Upper lobe of left lung (tissue), 6 donors: ENCODE results near the gene GRID2IP. TPM values are rescaled to one million over a fixed set of nuclear protein-coding genes. Genes with fewer than 3 reads are reported as not detected.

Experiments
- ATAC-seq, 2 donors: fragments of 200-7000 bp; cut with Tn5 transposase; one replicate each; pipeline ENCODE4 v1.9.1; 2022; ENCODE audit warnings: mild to moderate bottlenecking in 2 of 2, moderate library complexity in 2 of 2; ENCODE audit not compliant: low FRiP score in 2 of 2
- DNase-seq, 2 donors: peaks; one replicate each; pipeline ENCODE4 v3.0.0-alpha.2; 2019 to 2020
- H3K27ac ChIP-seq, 4 donors: fragments of 200-600 bp; sonication (generic); one replicate each; pipeline ENCODE4 v1.5.1; 2016 to 2019
- H3K27me3 ChIP-seq, 4 donors: fragments of 200-600 bp; sonication (generic); one replicate each; pipeline ENCODE4 v1.5.1; 2017 to 2019
- H3K36me3 ChIP-seq, 4 donors: fragments of 200-600 bp; sonication (generic); one replicate each; pipeline ENCODE4 v1.5.1; 2016 to 2019
- H3K4me1 ChIP-seq, 4 donors: fragments of 200-600 bp; sonication (generic); one replicate each; pipeline ENCODE4 v1.5.1; 2018 to 2019
- H3K4me3 ChIP-seq, 4 donors: fragments of 200-600 bp; sonication (generic); one replicate each; pipeline ENCODE4 v1.5.1; 2017 to 2019; ENCODE audit warnings: mild to moderate bottlenecking in 2 of 4, moderate library complexity in 1 of 4
- H3K9me3 ChIP-seq, 4 donors: fragments of 200-600 bp; sonication (generic); one replicate each; pipeline ENCODE4 v1.5.1; 2018 to 2019
- CTCF ChIP-seq, 6 experiments: fragments of 450-650 bp in 4 of 6; fragments of 200-600 bp in 2 of 6; sonication (generic) in 2 of 6; IDR thresholded peaks; one replicate each; pipeline ENCODE4 v1.5.1; 2016 to 2019; ENCODE audit warnings: antibody characterized with exemption in 6 of 6
- EP300 ChIP-seq, 4 donors: sonication (generic); formaldehyde crosslinking; IDR thresholded peaks; one replicate each; pipeline ENCODE4 v1.5.1; 2017; ENCODE audit warnings: antibody characterized with exemption in 4 of 4, control low read depth in 2 of 4
- POLR2A ChIP-seq, 4 donors: fragments of 450-650 bp; IDR thresholded peaks; one replicate each; pipeline ENCODE4 v1.5.1; 2016 to 2017; ENCODE audit warnings: antibody characterized with exemption in 4 of 4, mild to moderate bottlenecking in 2 of 4
- POLR2AphosphoS5 ChIP-seq, 2 donors: sonication (generic); formaldehyde crosslinking; IDR thresholded peaks; one replicate each; pipeline ENCODE4 v1.5.1; 2017; ENCODE audit warnings: antibody characterized with exemption in 2 of 2
- WGBS, 2 donors: methylation state at CpG; one replicate each; pipeline ENCODE4 v1.1.5; 2017 to 2018; 5-methylcytosine and 5-hydroxymethylcytosine counted together
- total RNA-seq, 6 donors: library from RNA; depleted of rRNA in 4 of 6; stranded (reverse); fragments of >200 nt in 4 of 6; gene quantifications; one replicate each; pipeline versions ENCODE4 v1.1.0 to v1.2.1, GENCODE V29; 2016 to 2021
- donor health status: DM: no; HTN: no; CAD: no; lungs with moderate emphysema.
- donor health status: DM: no; HTN: yes; CAD: no; lungs with severe emphysema.

GRID2IP gene
- total RNA-seq, 6 donors from 2014 or later = 0.30 to 1.3 (median 0.63) TPM; not detected in 1

- WGBS, 2 donors = 79 to 89% methylated on average over 2 of the region's 2 CpGs
- Histone ChIP-seq H3K9me3 (no peaks in the 10 kb centered on the region), H3K27me3 (no peaks in the 10 kb centered on the region), H3K4me1 (no peaks in the 10 kb centered on the region), H3K27ac (no peak overlapping the region), H3K36me3 (no peaks in the 10 kb centered on the region), H3K4me3 (no peak overlapping the region)
- ATAC-seq = no peak
- no peak for DNase-seq
- TF ChIP-seq POLR2A (IDR thresholded peaks at IDR 0.05) (no peak), CTCF (IDR thresholded peaks at IDR 0.05) (no peak), EP300 (IDR thresholded peaks at IDR 0.05) (no peak), POLR2AphosphoS5 (IDR thresholded peaks at IDR 0.05) (no peak)
These were observed 56.9 kb downstream of the GRID2IP start for GRCh38 chr7:6494365-6494764.

GRCh38 chr7:6491194-6491593, 60.1 kb downstream of the GRID2IP start:
- WGBS, 2 donors = 84 to 90% methylated on average over 10 of the region's 10 CpGs

GRCh38 chr7:6489612-6490011, 61.6 kb downstream of the GRID2IP start:
- Histone ChIP-seq H3K4me3 (no peak overlapping the region), H3K27me3 (no peaks in the 10 kb centered on the region), H3K9me3 (no peaks in the 10 kb centered on the region), H3K4me1 (peaks cover 0 to 2% (median 1%) of the 10 kb centered on the region in 4 donors), H3K27ac (no peak overlapping the region), H3K36me3 (no peaks in the 10 kb centered on the region)
- WGBS, 2 donors = 23 to 48% methylated on average over 1 of the region's 1 CpG
- TF ChIP-seq POLR2AphosphoS5 (IDR thresholded peaks at IDR 0.05) = no peak
- no peak for TF ChIP-seq POLR2A (IDR thresholded peaks at IDR 0.05)
- TF ChIP-seq EP300 (IDR thresholded peaks at IDR 0.05) = no peak
- DNase-seq (no peak), ATAC-seq (no peak)

More at GRCh38 chr7:6491194-6491593, 60.1 kb downstream of the GRID2IP start:
- no peaks in the 10 kb centered on the region for H3K27me3 ChIP-seq
- H3K27ac ChIP-seq = no peak overlapping the region
- no peaks in the 10 kb centered on the region for H3K4me1 ChIP-seq
- no peak for DNase-seq
- TF ChIP-seq CTCF (IDR thresholded peaks at IDR 0.05) (no peak), POLR2AphosphoS5 (IDR thresholded peaks at IDR 0.05) (no peak), EP300 (IDR thresholded peaks at IDR 0.05) (no peak), POLR2A (IDR thresholded peaks at IDR 0.05) (no peak)
- no peak for ATAC-seq
- no peaks in the 10 kb centered on the region for H3K9me3 ChIP-seq
- H3K36me3 ChIP-seq = no peaks in the 10 kb centered on the region
- H3K4me3 ChIP-seq = no peak overlapping the region

- DNase-seq (peak in 1 of 2 donors; percentile 38), ATAC-seq (no peak)
- WGBS, 2 donors = 57 to 91% methylated on average over 1 to 2 of the region's 4 CpGs
- H3K27me3 ChIP-seq = no peaks in the 10 kb centered on the region
- no peak overlapping the region for H3K4me3 ChIP-seq
- H3K9me3 ChIP-seq = no peaks in the 10 kb centered on the region
- no peak overlapping the region for H3K27ac ChIP-seq
- no peak for TF ChIP-seq POLR2AphosphoS5 (IDR thresholded peaks at IDR 0.05)
- TF ChIP-seq CTCF (IDR thresholded peaks at IDR 0.05) = no peak
- no peak for TF ChIP-seq EP300 (IDR thresholded peaks at IDR 0.05)
- TF ChIP-seq POLR2A (IDR thresholded peaks at IDR 0.05) = no peak
- H3K4me1 ChIP-seq = peaks cover 8 to 18% (median 15%) of the 10 kb centered on the region in 4 donors
- H3K36me3 ChIP-seq = peaks cover 0 to 2% (median 0%) of the 10 kb centered on the region in 4 donors
These were observed 64.1 kb downstream of the GRID2IP start for GRCh38 chr7:6487184-6487545.

GRCh38 chr7:6486438-6487183, 64.7 kb downstream of the GRID2IP start:
- Histone ChIP-seq H3K4me3 (no peak overlapping the region), H3K27ac (no peak overlapping the region), H3K27me3 (no peaks in the 10 kb centered on the region), H3K4me1 (peaks cover 11 to 23% (median 20%) of the 10 kb centered on the region in 4 donors), H3K36me3 (peaks cover 0 to 4% (median 0%) of the 10 kb centered on the region in 4 donors), H3K9me3 (no peaks in the 10 kb centered on the region)
- DNase-seq (no peak), ATAC-seq (no peak)
- WGBS, 2 donors = 95 to 96% methylated on average over 18 to 19 of the region's 19 CpGs
- TF ChIP-seq POLR2A (IDR thresholded peaks at IDR 0.05) = no peak
- TF ChIP-seq EP300 (IDR thresholded peaks at IDR 0.05) = no peak
- TF ChIP-seq POLR2AphosphoS5 (IDR thresholded peaks at IDR 0.05) = no peak
- TF ChIP-seq CTCF (IDR thresholded peaks at IDR 0.05) = no peak
